GM19455 (cell line): ENCODE measurements around the gene NAA38.

Source experiments
- ATAC-seq: cut with Tn5 transposase; IDR thresholded peaks from one replicate; pipeline ENCODE4 v1.9.1; 2021; ENCODE audit not compliant: unreplicated experiment

NAA38 gene

DNA sequence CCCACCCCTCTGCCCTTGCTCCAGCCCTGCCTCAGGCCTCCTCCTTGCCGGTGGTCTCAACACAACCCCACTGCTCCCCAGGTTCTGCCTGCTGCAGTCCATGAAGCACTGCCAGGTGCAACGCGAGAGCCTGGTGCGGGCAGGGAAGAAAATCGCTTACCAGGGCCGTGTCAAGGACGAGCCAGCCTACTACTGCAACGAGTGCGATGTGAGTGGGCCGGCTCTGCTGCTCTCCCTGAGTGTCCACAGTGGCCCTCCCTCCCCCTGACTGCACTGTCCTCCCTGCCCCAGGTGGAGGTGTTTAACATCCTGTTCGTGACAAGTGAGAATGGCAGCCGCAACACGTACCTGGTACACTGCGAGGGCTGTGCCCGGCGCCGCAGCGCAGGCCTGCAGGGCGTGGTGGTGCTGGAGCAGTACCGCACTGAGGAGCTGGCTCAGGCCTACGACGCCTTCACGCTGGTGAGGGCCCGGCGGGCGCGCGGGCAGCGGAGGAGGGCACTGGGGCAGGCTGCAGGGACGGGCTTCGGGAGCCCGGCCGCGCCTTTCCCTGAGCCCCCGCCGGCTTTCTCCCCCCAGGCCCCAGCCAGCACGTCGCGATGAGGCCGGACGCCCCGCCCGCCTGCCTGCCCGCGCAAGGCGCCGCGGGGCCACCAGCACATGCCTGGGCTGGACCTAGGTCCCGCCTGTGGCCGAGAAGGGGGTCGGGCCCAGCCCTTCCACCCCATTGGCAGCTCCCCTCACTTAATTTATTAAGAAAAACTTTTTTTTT, 4.3 kb downstream of the NAA38 start:
- ATAC-seq: no peak

DNA sequence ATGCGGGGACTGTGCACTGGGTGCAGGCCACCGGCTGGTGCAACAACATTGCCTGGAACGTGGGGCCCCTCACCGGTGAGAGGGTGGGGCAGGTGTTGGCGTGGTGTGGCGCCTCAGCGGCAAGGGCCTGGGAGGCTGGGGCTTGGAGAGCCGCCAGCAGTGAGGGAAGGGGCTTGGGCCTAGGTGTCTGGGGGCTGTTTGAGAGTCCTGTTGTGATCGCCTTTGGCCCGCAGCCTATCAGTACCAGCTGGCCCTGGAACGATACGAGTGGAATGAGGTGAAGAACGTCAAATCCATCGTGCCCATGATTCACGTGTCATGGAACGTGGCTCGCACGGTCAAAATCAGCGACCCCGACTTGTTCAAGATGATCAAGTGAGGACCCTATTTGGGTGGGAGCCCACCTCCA, 5.1 kb downstream of the NAA38 start:
- ATAC-seq: no peak

DNA sequence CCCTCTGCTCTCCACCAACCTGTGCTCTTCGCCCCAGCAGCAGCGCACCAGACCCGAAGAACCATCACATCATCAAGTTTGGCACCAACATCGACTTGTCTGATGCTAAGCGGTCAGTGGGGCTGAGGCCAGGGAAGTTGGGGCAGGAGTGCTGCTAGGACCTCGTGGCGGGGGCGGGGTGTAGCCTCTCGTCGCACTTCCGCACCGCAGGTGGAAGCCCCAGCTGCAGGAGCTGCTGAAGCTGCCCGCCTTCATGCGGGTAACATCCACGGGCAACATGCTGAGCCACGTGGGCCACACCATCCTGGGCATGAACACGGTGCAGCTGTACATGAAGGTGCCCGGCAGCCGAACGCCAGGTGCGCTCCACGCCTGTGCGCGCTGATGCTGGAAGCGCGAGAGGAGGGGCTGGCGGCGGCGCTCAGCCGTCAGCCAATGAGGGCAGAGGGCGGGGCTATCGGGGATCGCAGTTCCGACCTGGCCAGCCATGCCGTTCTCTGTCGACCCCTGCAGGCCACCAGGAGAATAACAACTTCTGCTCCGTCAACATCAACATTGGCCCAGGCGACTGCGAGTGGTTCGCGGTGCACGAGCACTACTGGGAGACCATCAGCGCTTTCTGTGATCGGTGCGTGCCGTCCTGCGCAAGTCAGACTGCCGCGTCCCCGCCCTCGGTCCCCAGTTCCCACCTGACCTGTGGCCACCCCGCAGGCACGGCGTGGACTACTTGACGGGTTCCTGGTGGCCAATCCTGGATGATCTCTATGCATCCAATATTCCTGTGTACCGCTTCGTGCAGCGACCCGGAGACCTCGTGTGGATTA, 5.7 kb downstream of the NAA38 start:
- peak; percentile 60 for ATAC-seq

- ATAC-seq: no peak
Measured at GRCh38 chr17:7850701-7851437, 6.5 kb downstream of the NAA38 start.

DNA sequence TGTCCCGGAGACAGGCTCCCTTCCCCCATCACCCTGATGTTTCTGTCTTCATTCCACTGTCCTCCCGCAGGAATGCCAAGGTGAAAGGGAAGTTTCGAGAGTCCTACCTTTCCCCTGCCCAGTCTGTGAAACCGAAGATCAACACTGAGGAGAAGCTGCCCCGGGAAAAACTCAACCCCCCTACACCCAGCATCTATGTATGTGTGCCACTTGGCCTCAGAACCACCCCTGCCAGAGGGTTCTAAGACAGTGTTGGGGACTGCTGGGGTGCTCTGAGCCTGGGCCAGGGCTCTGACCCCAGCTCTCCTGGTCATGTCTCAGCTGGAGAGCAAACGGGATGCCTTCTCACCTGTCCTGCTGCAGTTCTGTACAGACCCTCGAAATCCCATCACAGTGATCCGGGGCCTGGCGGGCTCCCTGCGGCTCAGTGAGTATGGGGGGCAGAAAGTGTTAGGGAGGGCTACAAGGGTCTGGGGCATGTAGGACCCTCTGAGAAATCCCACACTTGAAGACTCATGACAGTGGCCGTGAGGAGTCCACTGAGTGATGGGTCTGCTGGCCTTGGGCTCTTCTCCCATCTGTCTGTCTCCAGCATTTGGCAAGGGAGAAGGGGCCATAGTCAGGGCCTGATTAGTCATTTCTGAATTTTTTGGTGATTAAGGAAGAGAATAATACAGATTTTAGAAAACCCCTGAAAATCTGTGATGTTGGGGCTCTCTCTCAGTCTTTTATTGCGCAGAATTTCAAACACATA, 7.4 kb downstream of the NAA38 start:
- ATAC-seq: no peak

GRCh38 chr17:7849130-7849750, 8.1 kb downstream of the NAA38 start:
- ATAC-seq: no peak

DNA sequence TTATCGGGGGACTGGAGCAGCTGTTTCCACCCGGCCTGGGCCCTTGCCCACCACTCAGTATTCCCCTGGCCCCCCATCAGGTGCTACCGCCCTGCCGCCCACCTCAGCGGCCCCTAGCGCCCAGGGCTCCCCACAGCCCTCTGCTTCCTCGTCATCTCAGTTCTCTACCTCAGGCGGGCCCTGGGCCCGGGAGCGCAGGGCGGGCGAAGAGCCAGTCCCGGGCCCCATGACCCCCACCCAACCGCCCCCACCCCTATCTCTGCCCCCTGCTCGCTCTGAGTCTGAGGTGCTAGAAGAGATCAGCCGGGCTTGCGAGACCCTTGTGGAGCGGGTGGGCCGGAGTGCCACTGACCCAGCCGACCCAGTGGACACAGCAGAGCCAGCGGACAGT, 8.6 kb downstream of the NAA38 start:
- no peak for ATAC-seq

GRCh38 chr17:7848131-7848579, 9.2 kb downstream of the NAA38 start:
- ATAC-seq: no peak

- no peak for ATAC-seq
Measured at GRCh38 chr17:7846765-7847661, 10.3 kb downstream of the NAA38 start.

DNA sequence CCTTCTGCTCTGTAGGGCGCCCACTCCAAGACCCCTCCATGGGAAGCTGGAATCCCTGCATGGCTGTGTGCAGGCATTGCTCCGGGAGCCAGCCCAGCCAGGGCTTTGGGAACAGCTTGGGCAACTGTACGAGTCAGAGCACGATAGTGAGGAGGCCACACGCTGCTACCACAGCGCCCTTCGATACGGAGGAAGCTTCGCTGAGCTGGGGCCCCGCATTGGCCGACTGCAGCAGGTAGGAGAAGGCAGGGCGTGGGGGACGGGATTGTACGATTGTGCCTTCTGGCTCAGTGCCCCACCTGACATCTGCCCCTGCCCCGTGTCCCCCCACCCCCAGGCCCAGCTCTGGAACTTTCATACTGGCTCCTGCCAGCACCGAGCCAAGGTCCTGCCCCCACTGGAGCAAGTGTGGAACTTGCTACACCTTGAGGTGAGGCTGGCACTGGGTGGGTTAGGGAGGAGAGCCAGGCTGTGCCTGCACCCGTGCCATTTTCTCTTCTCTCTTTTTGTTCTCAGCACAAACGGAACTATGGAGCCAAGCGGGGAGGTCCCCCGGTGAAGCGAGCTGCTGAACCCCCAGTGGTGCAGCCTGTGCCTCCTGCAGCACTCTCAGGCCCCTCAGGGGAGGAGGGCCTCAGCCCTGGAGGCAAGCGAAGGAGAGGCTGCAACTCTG, 11.2 kb downstream of the NAA38 start:
- no peak for ATAC-seq

GRCh38 chr17:7845359-7846062, 11.8 kb downstream of the NAA38 start:
- ATAC-seq: no peak

- peak; percentile 54 for ATAC-seq
Measured at GRCh38 chr17:7844292-7845154, 12.8 kb downstream of the NAA38 start.

DNA sequence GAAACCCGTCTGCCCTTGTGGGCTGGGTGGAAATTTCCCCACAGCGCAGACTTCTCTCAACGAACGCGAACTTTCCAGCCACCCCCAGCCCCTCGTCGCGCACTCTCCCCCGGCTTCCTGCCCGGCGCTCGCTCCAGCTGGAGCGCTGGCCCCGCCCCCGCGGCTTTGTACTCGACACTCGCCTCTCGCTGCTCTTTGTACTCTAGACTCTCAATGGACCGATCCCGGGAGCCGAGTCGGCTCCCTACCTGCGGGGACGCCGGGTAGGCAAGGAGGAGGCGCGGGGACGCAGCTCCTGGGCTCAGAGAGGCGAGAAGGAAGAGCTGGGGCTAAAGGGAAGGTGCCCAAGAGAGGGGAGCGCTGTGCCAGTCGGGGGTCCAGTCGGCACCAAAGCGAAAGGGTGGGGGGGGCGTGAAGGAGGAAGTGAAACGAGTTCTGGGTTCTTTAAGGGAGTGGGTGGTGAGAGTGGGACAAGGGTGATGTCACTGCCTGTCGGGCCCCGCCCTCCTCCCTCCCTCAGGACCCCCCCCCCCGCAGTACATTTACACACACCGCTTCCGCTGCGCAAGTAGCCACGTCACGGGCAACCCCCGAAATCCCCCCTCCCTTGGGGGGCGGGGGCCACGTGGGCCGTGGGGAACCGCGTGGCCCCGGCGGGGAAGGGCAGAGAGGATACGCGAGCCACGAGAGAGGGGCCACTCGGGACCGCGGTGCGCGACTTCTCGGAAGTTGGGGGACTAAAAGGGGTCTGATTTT, 13.6 kb downstream of the NAA38 start:
- ATAC-seq: no peak

DNA sequence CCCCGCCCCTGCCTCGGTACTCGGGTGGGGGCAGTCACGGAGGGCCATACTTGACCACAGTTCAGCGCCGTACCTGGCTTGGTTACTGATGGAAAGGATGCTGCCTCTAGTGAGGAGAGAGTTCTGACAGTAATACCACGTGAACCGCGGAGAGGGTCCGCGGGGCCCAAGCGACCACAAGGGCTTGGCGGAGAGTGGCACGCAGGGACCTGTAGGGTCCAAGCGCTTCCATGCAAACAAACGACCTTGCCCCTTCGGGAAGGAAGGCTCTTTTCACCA, 14.2 kb downstream of the NAA38 start:
- ATAC-seq: no peak

- peak; percentile 28 for ATAC-seq
Measured at GRCh38 chr17:7842380-7843256, 14.7 kb downstream of the NAA38 start.

GRCh38 chr17:7841915-7842379, 15.4 kb downstream of the NAA38 start:
- peak; percentile 12 for ATAC-seq
